Measurements from ENCODE around the gene CCDC57.

CCDC57 gene

GRCh38 chr17:82105882-82106687 is 106.6 kb downstream of the CCDC57 start:
- peaks cover 28 to 40% of the 10 kb centered on the region in 2 donors for H3K4me1 ChIP-seq (ENCODE audit: control insufficient read depth in 1 of 2, insufficient read depth in 2 of 2, low read length in 2 of 2)
- H3K9ac ChIP-seq (ENCODE audit: low read depth in 1 of 2, low read length in 2 of 2): peak overlapping the region; percentile 69 to 82
- H3K4me3 ChIP-seq (ENCODE audit: low read depth in 1 of 2, low read length in 2 of 2): peak overlapping the region; percentile 59 to 77

GRCh38 chr17:82105417-82105881 is 107.2 kb downstream of the CCDC57 start:
- Histone ChIP-seq H3K27ac (ENCODE audit: low read depth, low read length) (no peak overlapping the region), H3K4me1 (ENCODE audit: control insufficient read depth in 1 of 2, insufficient read depth in 2 of 2, low read length in 2 of 2) (peaks cover 28 to 40% of the 10 kb centered on the region in 2 donors), H3K9me3 (ENCODE audit: control insufficient read depth in 1 of 2, low read length in 2 of 2) (no peaks in the 10 kb centered on the region), H3K27me3 (ENCODE audit: control insufficient read depth in 1 of 2, insufficient read depth in 2 of 2, low read length in 2 of 2) (no peaks in the 10 kb centered on the region), H3K9ac (ENCODE audit: low read depth in 1 of 2, low read length in 2 of 2) (peak overlapping the region; percentile 69 to 82), H3K4me3 (ENCODE audit: low read depth in 1 of 2, low read length in 2 of 2) (peak overlapping the region; percentile 59 to 77), H3K36me3 (ENCODE audit: control insufficient read depth in 1 of 2, insufficient read depth in 2 of 2, low read length in 2 of 2) (no peaks in the 10 kb centered on the region)

More at GRCh38 chr17:82105882-82106687, 106.6 kb downstream of the CCDC57 start:
- Histone ChIP-seq H3K27ac (ENCODE audit: low read depth, low read length) (peak overlapping the region; percentile 73), H3K36me3 (ENCODE audit: control insufficient read depth in 1 of 2, insufficient read depth in 2 of 2, low read length in 2 of 2) (no peaks in the 10 kb centered on the region), H3K9me3 (ENCODE audit: control insufficient read depth in 1 of 2, low read length in 2 of 2) (no peaks in the 10 kb centered on the region), H3K27me3 (ENCODE audit: control insufficient read depth in 1 of 2, insufficient read depth in 2 of 2, low read length in 2 of 2) (no peaks in the 10 kb centered on the region)

- no peaks in the 10 kb centered on the region for H3K36me3 ChIP-seq (ENCODE audit: control insufficient read depth in 1 of 2, insufficient read depth in 2 of 2, low read length in 2 of 2)
- H3K4me3 ChIP-seq (ENCODE audit: low read depth in 1 of 2, low read length in 2 of 2): no peak overlapping the region
- no peaks in the 10 kb centered on the region for H3K9me3 ChIP-seq (ENCODE audit: control insufficient read depth in 1 of 2, low read length in 2 of 2)
- no peaks in the 10 kb centered on the region for H3K27me3 ChIP-seq (ENCODE audit: control insufficient read depth in 1 of 2, insufficient read depth in 2 of 2, low read length in 2 of 2)
- H3K4me1 ChIP-seq (ENCODE audit: control insufficient read depth in 1 of 2, insufficient read depth in 2 of 2, low read length in 2 of 2): peaks cover 28 to 43% of the 10 kb centered on the region in 2 donors
- no peak overlapping the region for H3K27ac ChIP-seq (ENCODE audit: low read depth, low read length)
- H3K9ac ChIP-seq (ENCODE audit: low read depth in 1 of 2, low read length in 2 of 2): no peak overlapping the region
Observed at GRCh38 chr17:82104797-82105416, 107.7 kb downstream of the CCDC57 start.

- no peaks in the 10 kb centered on the region for H3K36me3 ChIP-seq (ENCODE audit: control insufficient read depth in 1 of 2, insufficient read depth in 2 of 2, low read length in 2 of 2)
- H3K9ac ChIP-seq (ENCODE audit: low read depth in 1 of 2, low read length in 2 of 2): no peak overlapping the region
- no peaks in the 10 kb centered on the region for H3K9me3 ChIP-seq (ENCODE audit: control insufficient read depth in 1 of 2, low read length in 2 of 2)
- H3K27ac ChIP-seq (ENCODE audit: low read depth, low read length): peak overlapping the region; percentile 20
- H3K4me3 ChIP-seq (ENCODE audit: low read depth in 1 of 2, low read length in 2 of 2): no peak overlapping the region
- no peaks in the 10 kb centered on the region for H3K27me3 ChIP-seq (ENCODE audit: control insufficient read depth in 1 of 2, insufficient read depth in 2 of 2, low read length in 2 of 2)
- H3K4me1 ChIP-seq (ENCODE audit: control insufficient read depth in 1 of 2, insufficient read depth in 2 of 2, low read length in 2 of 2): peaks cover 36 to 50% of the 10 kb centered on the region in 2 donors
Observed at GRCh38 chr17:82103553-82104451, 108.8 kb downstream of the CCDC57 start.

GRCh38 chr17:82101767-82102679 is 110.6 kb downstream of the CCDC57 start:
- Histone ChIP-seq H3K27ac (ENCODE audit: low read depth, low read length) (no peak overlapping the region), H3K4me1 (ENCODE audit: control insufficient read depth in 1 of 2, insufficient read depth in 2 of 2, low read length in 2 of 2) (peaks cover 37 to 44% of the 10 kb centered on the region in 2 donors), H3K9me3 (ENCODE audit: control insufficient read depth in 1 of 2, low read length in 2 of 2) (no peaks in the 10 kb centered on the region), H3K36me3 (ENCODE audit: control insufficient read depth in 1 of 2, insufficient read depth in 2 of 2, low read length in 2 of 2) (no peaks in the 10 kb centered on the region), H3K4me3 (ENCODE audit: low read depth in 1 of 2, low read length in 2 of 2) (no peak overlapping the region), H3K9ac (ENCODE audit: low read depth in 1 of 2, low read length in 2 of 2) (peak overlapping the region in 1 of 2 donors; percentile 2), H3K27me3 (ENCODE audit: control insufficient read depth in 1 of 2, insufficient read depth in 2 of 2, low read length in 2 of 2) (no peaks in the 10 kb centered on the region)

- H3K4me1 ChIP-seq (ENCODE audit: control insufficient read depth in 1 of 2, insufficient read depth in 2 of 2, low read length in 2 of 2): peaks cover 37 to 42% of the 10 kb centered on the region in 2 donors
- no peaks in the 10 kb centered on the region for H3K9me3 ChIP-seq (ENCODE audit: control insufficient read depth in 1 of 2, low read length in 2 of 2)
- H3K27me3 ChIP-seq (ENCODE audit: control insufficient read depth in 1 of 2, insufficient read depth in 2 of 2, low read length in 2 of 2): no peaks in the 10 kb centered on the region
- no peak overlapping the region for H3K4me3 ChIP-seq (ENCODE audit: low read depth in 1 of 2, low read length in 2 of 2)
- no peak overlapping the region for H3K27ac ChIP-seq (ENCODE audit: low read depth, low read length)
- no peaks in the 10 kb centered on the region for H3K36me3 ChIP-seq (ENCODE audit: control insufficient read depth in 1 of 2, insufficient read depth in 2 of 2, low read length in 2 of 2)
- H3K9ac ChIP-seq (ENCODE audit: low read depth in 1 of 2, low read length in 2 of 2): peak overlapping the region in 1 of 2 donors; percentile 2
Observed at GRCh38 chr17:82101301-82101715, 111.3 kb downstream of the CCDC57 start.

- Histone ChIP-seq H3K27ac (ENCODE audit: low read depth, low read length) (no peak overlapping the region), H3K4me1 (ENCODE audit: control insufficient read depth in 1 of 2, insufficient read depth in 2 of 2, low read length in 2 of 2) (peaks cover 34 to 37% of the 10 kb centered on the region in 2 donors), H3K4me3 (ENCODE audit: low read depth in 1 of 2, low read length in 2 of 2) (no peak overlapping the region)
Observed at GRCh38 chr17:82100502-82101298, 111.9 kb downstream of the CCDC57 start.

GRCh38 chr17:82098939-82099763 is 113.5 kb downstream of the CCDC57 start:
- Histone ChIP-seq H3K36me3 (ENCODE audit: control insufficient read depth in 1 of 2, insufficient read depth in 2 of 2, low read length in 2 of 2) (peaks cover 0 to 16% of the 10 kb centered on the region in 2 donors), H3K9ac (ENCODE audit: low read depth in 1 of 2, low read length in 2 of 2) (peak overlapping the region; percentile 47 to 63), H3K27ac (ENCODE audit: low read depth, low read length) (peak overlapping the region; percentile 70), H3K4me1 (ENCODE audit: control insufficient read depth in 1 of 2, insufficient read depth in 2 of 2, low read length in 2 of 2) (peaks cover 30 to 31% of the 10 kb centered on the region in 2 donors), H3K9me3 (ENCODE audit: control insufficient read depth in 1 of 2, low read length in 2 of 2) (no peaks in the 10 kb centered on the region), H3K4me3 (ENCODE audit: low read depth in 1 of 2, low read length in 2 of 2) (peak overlapping the region; percentile 60 to 68), H3K27me3 (ENCODE audit: control insufficient read depth in 1 of 2, insufficient read depth in 2 of 2, low read length in 2 of 2) (no peaks in the 10 kb centered on the region)

More at GRCh38 chr17:82100502-82101298, 111.9 kb downstream of the CCDC57 start:
- Histone ChIP-seq H3K36me3 (ENCODE audit: control insufficient read depth in 1 of 2, insufficient read depth in 2 of 2, low read length in 2 of 2) (peaks cover 0 to 6% of the 10 kb centered on the region in 2 donors), H3K9me3 (ENCODE audit: control insufficient read depth in 1 of 2, low read length in 2 of 2) (no peaks in the 10 kb centered on the region), H3K9ac (ENCODE audit: low read depth in 1 of 2, low read length in 2 of 2) (peak overlapping the region in 1 of 2 donors; percentile 18), H3K27me3 (ENCODE audit: control insufficient read depth in 1 of 2, insufficient read depth in 2 of 2, low read length in 2 of 2) (no peaks in the 10 kb centered on the region)

Measured in duodenal mucosa (tissue), 2 donors.